OCI-LY1 (cell line): ENCODE measurements around the gene SLC39A10.
A peak's percentile ranks its signal among the peaks of the same experiment; 100 is the strongest.

Experiments used
- H2AFZ ChIP-seq: fragments of 200-600 bp; sonication (generic), shearing (Covaris generic); 2 replicates; pipeline ENCODE4 v1.6.0; 2014; ENCODE audit warnings: antibody characterized with exemption, mild to moderate bottlenecking, low read length
- H3F3A ChIP-seq: fragments of 200-600 bp; sonication (generic), shearing (Covaris generic); 2 replicates; pipeline ENCODE4 v1.6.0; 2014; ENCODE audit warnings: mild to moderate bottlenecking, antibody characterized with exemption, low read length, moderate library complexity; ENCODE audit not compliant: insufficient read depth
- H3K27ac ChIP-seq: fragments of 200-600 bp; sonication (generic); 2 replicates; pipeline ENCODE4 v1.5.1; 2014; ENCODE audit warnings: low read length, mixed run types, mild to moderate bottlenecking, low read depth; ENCODE audit not compliant: poor library complexity, severe bottlenecking
- H3K27me3 ChIP-seq: fragments of 200-600 bp; sonication (generic); 2 replicates; pipeline ENCODE4 v1.6.0; 2014; ENCODE audit warnings: antibody characterized with exemption, mild to moderate bottlenecking, low read length, moderate library complexity; ENCODE audit not compliant: insufficient read depth
- H3K36me3 ChIP-seq: fragments of 200-600 bp; sonication (generic); 2 replicates; pipeline ENCODE4 v1.6.1; 2014; ENCODE audit warnings: mild to moderate bottlenecking, antibody characterized with exemption, low read length, moderate library complexity, mixed read lengths; ENCODE audit not compliant: insufficient read depth
- H3K4me1 ChIP-seq: fragments of 200-600 bp; sonication (generic); 2 replicates; pipeline ENCODE4 v1.5.1; 2014; ENCODE audit warnings: mild to moderate bottlenecking, low read length, moderate library complexity; ENCODE audit not compliant: insufficient read depth, severe bottlenecking
- H3K4me2 ChIP-seq: fragments of 200-600 bp; sonication (generic), shearing (Covaris generic); 2 replicates; pipeline ENCODE4 v1.6.1; 2014; ENCODE audit warnings: low read length
- H3K4me3 ChIP-seq: fragments of 200-600 bp; sonication (generic); 2 replicates; pipeline ENCODE4 v1.5.1; 2014; ENCODE audit warnings: low read length, low read depth, mild to moderate bottlenecking, mixed read lengths; ENCODE audit not compliant: poor library complexity, severe bottlenecking
- H3K79me2 ChIP-seq: fragments of 200-600 bp; shearing (Covaris generic); 2 replicates; pipeline ENCODE4 v1.6.1; 2016; ENCODE audit warnings: mixed run types, low read length, mixed read lengths; ENCODE audit not compliant: insufficient read depth
- H3K9ac ChIP-seq: fragments of 200-600 bp; sonication (generic), shearing (Covaris generic); 2 replicates; pipeline ENCODE4 v1.6.1; 2014; ENCODE audit warnings: mild to moderate bottlenecking, low read length, mixed read lengths
- H3K9me2 ChIP-seq: fragments of 200-600 bp; sonication (generic), shearing (Covaris generic); 2 replicates; pipeline ENCODE4 v1.6.1; 2014; ENCODE audit warnings: low read depth, mild to moderate bottlenecking, low read length, mixed read lengths
- H3K9me3 ChIP-seq: fragments of 200-600 bp; shearing (Covaris generic); 2 replicates; pipeline ENCODE4 v1.6.1; 2014; ENCODE audit warnings: low read length, mixed read lengths
- H4K20me1 ChIP-seq: fragments of 200-600 bp; sonication (generic), shearing (Covaris generic); 2 replicates; pipeline ENCODE4 v1.6.0; 2016; ENCODE audit warnings: mild to moderate bottlenecking, low read length; ENCODE audit not compliant: insufficient read depth
- EZH2 ChIP-seq: fragments of 200-600 bp; sonication (generic), shearing (Covaris generic); IDR thresholded peaks from 2 replicates; pipeline ENCODE4 v1.8.0; 2017; ENCODE audit warnings: borderline replicate concordance, mixed run types, mild to moderate bottlenecking, antibody characterized with exemption, low read length, moderate library complexity, mixed read lengths
- TF ChIP-seq, protein P1 (sequence below): fragments of 200-600 bp; sonication (generic), shearing (Covaris generic); IDR thresholded peaks from 2 replicates; pipeline ENCODE4 v1.5.1; 2017; ENCODE audit warnings: mild to moderate bottlenecking, antibody characterized with exemption, low read length, moderate library complexity, mixed read lengths

SLC39A10 gene

DNA sequence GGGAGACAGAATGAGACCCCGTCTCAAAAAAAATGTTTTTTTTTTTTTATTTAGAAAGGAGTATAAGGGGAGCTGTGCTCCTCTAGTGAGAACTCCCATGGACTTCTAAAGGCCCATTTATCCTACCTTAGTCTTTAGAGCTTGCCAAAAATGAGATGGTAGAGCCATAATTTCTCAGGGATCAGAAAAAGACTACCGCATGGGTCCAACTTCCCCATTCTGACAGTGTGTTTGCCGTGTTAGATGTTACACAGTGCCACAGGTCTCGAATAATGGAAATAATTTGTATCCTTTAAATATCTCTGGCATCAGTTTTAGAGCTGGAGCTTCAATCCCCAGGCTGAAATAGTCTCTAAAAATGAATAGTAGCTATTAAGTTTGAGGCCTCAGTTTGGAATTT, 6.0 kb upstream of the SLC39A10 start:
- H4K20me1 ChIP-seq, result no peaks in the 10 kb centered on the region
- no peaks in the 10 kb centered on the region for H3K36me3 ChIP-seq
- no peaks in the 10 kb centered on the region for H3F3A ChIP-seq
- peaks cover 38% of the 10 kb centered on the region for H3K4me1 ChIP-seq
- no peak overlapping the region for H2AFZ ChIP-seq
- no peak overlapping the region for H3K4me3 ChIP-seq
- TF ChIP-seq, protein P1, sequence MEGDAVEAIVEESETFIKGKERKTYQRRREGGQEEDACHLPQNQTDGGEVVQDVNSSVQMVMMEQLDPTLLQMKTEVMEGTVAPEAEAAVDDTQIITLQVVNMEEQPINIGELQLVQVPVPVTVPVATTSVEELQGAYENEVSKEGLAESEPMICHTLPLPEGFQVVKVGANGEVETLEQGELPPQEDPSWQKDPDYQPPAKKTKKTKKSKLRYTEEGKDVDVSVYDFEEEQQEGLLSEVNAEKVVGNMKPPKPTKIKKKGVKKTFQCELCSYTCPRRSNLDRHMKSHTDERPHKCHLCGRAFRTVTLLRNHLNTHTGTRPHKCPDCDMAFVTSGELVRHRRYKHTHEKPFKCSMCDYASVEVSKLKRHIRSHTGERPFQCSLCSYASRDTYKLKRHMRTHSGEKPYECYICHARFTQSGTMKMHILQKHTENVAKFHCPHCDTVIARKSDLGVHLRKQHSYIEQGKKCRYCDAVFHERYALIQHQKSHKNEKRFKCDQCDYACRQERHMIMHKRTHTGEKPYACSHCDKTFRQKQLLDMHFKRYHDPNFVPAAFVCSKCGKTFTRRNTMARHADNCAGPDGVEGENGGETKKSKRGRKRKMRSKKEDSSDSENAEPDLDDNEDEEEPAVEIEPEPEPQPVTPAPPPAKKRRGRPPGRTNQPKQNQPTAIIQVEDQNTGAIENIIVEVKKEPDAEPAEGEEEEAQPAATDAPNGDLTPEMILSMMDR, result no peak
- no peaks in the 10 kb centered on the region for H3K79me2 ChIP-seq
- H3K27ac ChIP-seq, result peak overlapping the region; percentile 62
- no peaks in the 10 kb centered on the region for H3K9me3 ChIP-seq
- H3K9ac ChIP-seq, result no peak overlapping the region
- H3K27me3 ChIP-seq, result no peaks in the 10 kb centered on the region
- H3K9me2 ChIP-seq, result no peaks in the 10 kb centered on the region
- H3K4me2 ChIP-seq, result no peak overlapping the region

- no peaks in the 10 kb centered on the region for H3K79me2 ChIP-seq
- no peaks in the 10 kb centered on the region for H4K20me1 ChIP-seq
- no peaks in the 10 kb centered on the region for H3F3A ChIP-seq
- H3K27ac ChIP-seq, result no peak overlapping the region
- H3K4me2 ChIP-seq, result no peak overlapping the region
- H3K4me3 ChIP-seq, result no peak overlapping the region
- H3K9ac ChIP-seq, result no peak overlapping the region
- H2AFZ ChIP-seq, result no peak overlapping the region
- peaks cover 32% of the 10 kb centered on the region for H3K4me1 ChIP-seq
- no peaks in the 10 kb centered on the region for H3K27me3 ChIP-seq
- TF ChIP-seq, protein P1, result no peak
- no peak for TF ChIP-seq EZH2
- no peaks in the 10 kb centered on the region for H3K36me3 ChIP-seq
- no peaks in the 10 kb centered on the region for H3K9me2 ChIP-seq
- no peaks in the 10 kb centered on the region for H3K9me3 ChIP-seq
Measured at GRCh38 chr2:195652911-195653310, 4.1 kb upstream of the SLC39A10 start.

- peak overlapping the region; percentile 83 for H3K9ac ChIP-seq
- H3K79me2 ChIP-seq, result peaks cover 8% of the 10 kb centered on the region
- H3K4me3 ChIP-seq, result peak overlapping the region; percentile 90
- no peaks in the 10 kb centered on the region for H3K36me3 ChIP-seq
- H3F3A ChIP-seq, result peaks cover 7% of the 10 kb centered on the region; the same call in 1 of the 2 replicates
- H3K9me2 ChIP-seq, result no peaks in the 10 kb centered on the region
- TF ChIP-seq EZH2, result no peak
- TF ChIP-seq, protein P1, result no peak
- peaks cover 32% of the 10 kb centered on the region for H3K4me1 ChIP-seq
- H3K9me3 ChIP-seq, result no peaks in the 10 kb centered on the region
- peak overlapping the region; percentile 7 for H2AFZ ChIP-seq
- peak overlapping the region; percentile 89 for H3K4me2 ChIP-seq
- H3K27ac ChIP-seq, result no peak overlapping the region
- H4K20me1 ChIP-seq, result no peaks in the 10 kb centered on the region
- no peaks in the 10 kb centered on the region for H3K27me3 ChIP-seq
Measured at GRCh38 chr2:195656161-195656858, 716 bp upstream of the SLC39A10 start.
